A549 (cell line): ENCODE measurements around the gene RPL39L. TPM values are rescaled to one million over a fixed set of nuclear protein-coding genes. Genes with fewer than 3 reads are reported as not detected.

Source experiments
- ATAC-seq, 2 experiments: fragments of 200-7000 bp in 1 of 2; fragments of >200 bp in 1 of 2; cut with Nextera tagmentation in 1 of 2; cut with Tn5 transposase in 1 of 2; 3 replicates each; pipeline versions ENCODE4 v1.8.0 to v1.9.1; 2018 to 2020; ENCODE audit warnings: mild to moderate bottlenecking in 1 of 2, moderate library complexity in 1 of 2
- CTCF ChIA-PET: fragments of 300-600 bp; sonication (Branson Sonifier 250); formaldehyde crosslinking; extraction: SDS; loops from one replicate; lab custom pipeline; 2021; ENCODE audit warnings: antibody characterized with exemption, inconsistent platforms; lab: Yijun Ruan, JAX
- POLR2A ChIA-PET: fragments of 350-600 bp; formaldehyde crosslinking; extraction: SDS; loops from one replicate; lab custom pipeline; 2021; ENCODE audit warnings: antibody characterized with exemption, inconsistent platforms; lab: Yijun Ruan, JAX
- DNase-seq, 2 experiments: peaks; one replicate each; pipeline versions ENCODE4 v3.0.0 to v3.0.0-alpha.2; 2011 to 2016; ENCODE audit warnings: low read depth in 1 of 2, low spot score in 1 of 2
- FAIRE-seq: peaks from 2 replicates; lab custom pipeline; 2011; peaks lifted over from hg19 to GRCh38; lab: Jason Lieb, UNC
- H3K27ac ChIP-seq, 2 experiments: fragments of >200 bp; sonication (Bioruptor Twin); formaldehyde crosslinking; 3 replicates each; pipeline ENCODE4 v1.5.1; 2016 to 2017
- H3K4me1 ChIP-seq: fragments of >200 bp; sonication (Bioruptor Twin); formaldehyde crosslinking; 3 replicates; pipeline ENCODE4 v1.6.1; 2016
- H3K4me2 ChIP-seq: fragments of >200 bp; sonication (Bioruptor Twin); formaldehyde crosslinking; 3 replicates; pipeline ENCODE4 v1.6.1; 2016
- H3K4me3 ChIP-seq: fragments of >200 bp; sonication (Bioruptor Twin); formaldehyde crosslinking; 3 replicates; pipeline ENCODE4 v1.5.1; 2016
- H3K9me3 ChIP-seq: fragments of >200 bp; sonication (Bioruptor Twin); formaldehyde crosslinking; 3 replicates; pipeline ENCODE4 v1.6.1; 2016
- BCL3 ChIP-seq: fragments of >200 bp; sonication (Bioruptor Twin); formaldehyde crosslinking; IDR thresholded peaks from 3 replicates; pipeline ENCODE4 v1.6.1; 2016
- BHLHE40 ChIP-seq: IDR thresholded peaks from 2 replicates; pipeline ENCODE4 v1.6.1; 2012; ENCODE audit warnings: low read depth, low read length, inconsistent platforms
- CBX2 ChIP-seq: fragments of 200-600 bp; sonication (generic); IDR thresholded peaks from 2 replicates; pipeline ENCODE4 v1.6.1; 2016; ENCODE audit warnings: low read depth, mild to moderate bottlenecking, borderline replicate concordance
- CHD2 ChIP-seq: fragments of 150-350 bp; IDR thresholded peaks from 2 replicates; pipeline ENCODE4 v1.6.1; 2014; ENCODE audit warnings: low read length; ENCODE audit not compliant: partially characterized antibody
- EHMT2 ChIP-seq: fragments of 200-600 bp; sonication (generic); IDR thresholded peaks from 2 replicates; pipeline ENCODE4 v1.6.1; 2016; ENCODE audit warnings: antibody characterized with exemption, low read depth, mild to moderate bottlenecking, moderate library complexity
- FOSL2 ChIP-seq, 2 experiments: fragments of 450-650 bp in 1 of 2; fragments of >200 bp in 1 of 2; sonication (Bioruptor Twin) in 1 of 2; formaldehyde crosslinking; IDR thresholded peaks; 2 replicates each; pipeline versions ENCODE4 v1.5.0 to v1.6.1; 2016 to 2020; ENCODE audit warnings: mild to moderate bottlenecking in 1 of 2, moderate library complexity in 1 of 2
- GATA3 ChIP-seq: IDR thresholded peaks from 2 replicates; pipeline ENCODE4 v1.6.1; 2012; ENCODE audit warnings: borderline replicate concordance
- HDAC2 ChIP-seq: fragments of 200-600 bp; sonication (generic); IDR thresholded peaks from 2 replicates; pipeline ENCODE4 v1.6.1; 2016
- HEYL ChIP-seq: fragments of 250-450 bp; sonication (Bioruptor Pico); IDR thresholded peaks from 2 replicates; pipeline ENCODE4 v1.8.0; 2021; ENCODE audit warnings: mild to moderate bottlenecking, moderate library complexity
- HMGXB4 ChIP-seq: fragments of 250-450 bp; sonication (Bioruptor Pico); IDR thresholded peaks from 2 replicates; pipeline ENCODE4 v1.5.0; 2021; ENCODE audit warnings: mild to moderate bottlenecking, moderate library complexity, borderline replicate concordance
- HOXA7 ChIP-seq: fragments of 250-450 bp; sonication (Bioruptor Pico); IDR thresholded peaks from 2 replicates; pipeline ENCODE4 v1.5.0; 2020; ENCODE audit warnings: mild to moderate bottlenecking, moderate library complexity
- HOXB13 ChIP-seq: fragments of 250-450 bp; sonication (Bioruptor Pico); IDR thresholded peaks from 2 replicates; pipeline ENCODE4 v1.5.0; 2020; ENCODE audit warnings: low read depth, mild to moderate bottlenecking, moderate library complexity
- HOXB5 ChIP-seq: fragments of 250-450 bp; sonication (Bioruptor Pico); IDR thresholded peaks from 2 replicates; pipeline ENCODE4 v1.5.0; 2020; ENCODE audit warnings: mild to moderate bottlenecking, moderate library complexity
- JUN ChIP-seq, 2 experiments: fragments of >200 bp; sonication (Bioruptor Twin); formaldehyde crosslinking; IDR thresholded peaks; 2 replicates in 1 of 2; 3 replicates in 1 of 2; pipeline ENCODE4 v1.6.1; 2016 to 2017
- MAZ ChIP-seq: fragments of 150-350 bp; IDR thresholded peaks from 2 replicates; pipeline ENCODE4 v1.6.1; 2014; ENCODE audit warnings: antibody characterized with exemption, low read depth, low read length, borderline replicate concordance
- NPAS2 ChIP-seq: fragments of 250-450 bp; sonication (Bioruptor Pico); IDR thresholded peaks from 2 replicates; pipeline ENCODE4 v1.8.0; 2022; ENCODE audit warnings: mild to moderate bottlenecking, moderate library complexity, borderline replicate concordance
- POLR2A ChIP-seq: IDR thresholded peaks from 2 replicates; pipeline ENCODE4 v1.6.1; 2012; ENCODE audit warnings: mild to moderate bottlenecking, low read length
- RCOR1 ChIP-seq: fragments of 150-350 bp; IDR thresholded peaks from 2 replicates; pipeline ENCODE4 v1.6.1; 2014; ENCODE audit warnings: antibody characterized with exemption, low read length, low read depth
- REST ChIP-seq: fragments of 200-600 bp; sonication (generic); IDR thresholded peaks from 2 replicates; pipeline ENCODE4 v1.6.1; 2016; ENCODE audit warnings: antibody characterized with exemption, mild to moderate bottlenecking, moderate library complexity
- SMC3 ChIP-seq: fragments of >200 bp; sonication (Bioruptor Twin); formaldehyde crosslinking; IDR thresholded peaks from 3 replicates; pipeline ENCODE4 v1.6.1; 2018; ENCODE audit warnings: inconsistent platforms
- TFCP2L1 ChIP-seq: fragments of 250-450 bp; sonication (Bioruptor Pico); IDR thresholded peaks from 2 replicates; pipeline ENCODE4 v1.5.0; 2021; ENCODE audit warnings: mild to moderate bottlenecking
- USF2 ChIP-seq: fragments of 450-650 bp; IDR thresholded peaks from 2 replicates; pipeline ENCODE4 v1.6.1; 2014; ENCODE audit warnings: antibody characterized with exemption
- ZFP36 ChIP-seq: fragments of 450-650 bp; IDR thresholded peaks from 2 replicates; pipeline ENCODE4 v1.6.1; 2014; ENCODE audit warnings: borderline replicate concordance; ENCODE audit not compliant: partially characterized antibody
- WGBS: methylation state at CpG from one replicate; pipeline ENCODE4 v1.1.6; 2017; ENCODE audit errors: missing lambda C conversion rate; 5-methylcytosine and 5-hydroxymethylcytosine counted together
- polyA plus RNA-seq, 4 experiments: library from polyadenylated mRNA; depleted of rRNA in 3 of 4; stranded (reverse); fragments of >200 nt; fragmentation: RNase III in 1 of 4; extraction: RNeasy Plus Mini Kit Qiagen cat#74134 plus additional on column Dnase treatment in 1 of 4; gene quantifications; 2 replicates in 3 of 4; 3 replicates in 1 of 4; pipeline ENCODE4 v1.2.3, GENCODE V29; 2011 to 2017
- TF ChIP-seq, protein P1 (sequence below): fragments of >200 bp; sonication (Bioruptor Twin); formaldehyde crosslinking; IDR thresholded peaks from 2 replicates; pipeline ENCODE4 v1.6.1; 2016
- TF ChIP-seq, protein P2 (sequence below): IDR thresholded peaks from 2 replicates; pipeline ENCODE4 v1.6.1; 2012; ENCODE audit warnings: low read depth, borderline replicate concordance

RPL39L gene
- polyA plus RNA-seq, 2 of the 4 experiments (the other 2 are of a cell fraction), result 54.2 to 56.4 TPM

- H3K4me1 ChIP-seq, result no peaks in the 10 kb centered on the region
- FAIRE-seq (no peak), ATAC-seq (no peak), DNase-seq (no peak)
- POLR2A ChIA-PET, result no interaction called here
- H3K9me3 ChIP-seq, result no peaks in the 10 kb centered on the region
- H3K4me2 ChIP-seq, result no peak overlapping the region
- H3K27ac ChIP-seq, result no peak overlapping the region
- CTCF ChIA-PET, result interaction anchor here (1.4 to 2.0 kb wide), 2 partner anchors 9 to 18 kb away, joined by 5 to 6 read pairs; partner anchors contain the start of gene RPL39L
- WGBS, result 94% methylated on average over 5 of the region's 5 CpGs
- H3K4me3 ChIP-seq, result no peak overlapping the region
- no peak for TF ChIP-seq REST
- TF ChIP-seq, protein P1, sequence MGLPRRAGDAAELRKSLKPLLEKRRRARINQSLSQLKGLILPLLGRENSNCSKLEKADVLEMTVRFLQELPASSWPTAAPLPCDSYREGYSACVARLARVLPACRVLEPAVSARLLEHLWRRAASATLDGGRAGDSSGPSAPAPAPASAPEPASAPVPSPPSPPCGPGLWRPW, result no peak
- TF ChIP-seq, protein P2, sequence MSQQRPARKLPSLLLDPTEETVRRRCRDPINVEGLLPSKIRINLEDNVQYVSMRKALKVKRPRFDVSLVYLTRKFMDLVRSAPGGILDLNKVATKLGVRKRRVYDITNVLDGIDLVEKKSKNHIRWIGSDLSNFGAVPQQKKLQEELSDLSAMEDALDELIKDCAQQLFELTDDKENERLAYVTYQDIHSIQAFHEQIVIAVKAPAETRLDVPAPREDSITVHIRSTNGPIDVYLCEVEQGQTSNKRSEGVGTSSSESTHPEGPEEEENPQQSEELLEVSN, result no peak
- TF ChIP-seq NPAS2 (CRISPR knock-in tag), result no peak
- no peak for TF ChIP-seq SMC3
- no peak for TF ChIP-seq BHLHE40
- no peak for TF ChIP-seq HMGXB4 (CRISPR knock-in tag)
- no peak for TF ChIP-seq JUN (IDR thresholded peaks at IDR 0.05)
- TF ChIP-seq FOSL2 (IDR thresholded peaks at IDR 0.05), result no peak
- TF ChIP-seq FOSL2 (CRISPR knock-in tag; IDR thresholded peaks at IDR 0.05), result no peak
- TF ChIP-seq BCL3, result no peak
- TF ChIP-seq HOXB13 (CRISPR knock-in tag), result no peak
- no peak for TF ChIP-seq CBX2
- TF ChIP-seq RCOR1, result no peak
- TF ChIP-seq EHMT2, result no peak
- TF ChIP-seq HOXA7 (CRISPR knock-in tag), result no peak
Measured at GRCh38 chr3:187130346-187131066, 8.8 kb downstream of the RPL39L start.

DNA sequence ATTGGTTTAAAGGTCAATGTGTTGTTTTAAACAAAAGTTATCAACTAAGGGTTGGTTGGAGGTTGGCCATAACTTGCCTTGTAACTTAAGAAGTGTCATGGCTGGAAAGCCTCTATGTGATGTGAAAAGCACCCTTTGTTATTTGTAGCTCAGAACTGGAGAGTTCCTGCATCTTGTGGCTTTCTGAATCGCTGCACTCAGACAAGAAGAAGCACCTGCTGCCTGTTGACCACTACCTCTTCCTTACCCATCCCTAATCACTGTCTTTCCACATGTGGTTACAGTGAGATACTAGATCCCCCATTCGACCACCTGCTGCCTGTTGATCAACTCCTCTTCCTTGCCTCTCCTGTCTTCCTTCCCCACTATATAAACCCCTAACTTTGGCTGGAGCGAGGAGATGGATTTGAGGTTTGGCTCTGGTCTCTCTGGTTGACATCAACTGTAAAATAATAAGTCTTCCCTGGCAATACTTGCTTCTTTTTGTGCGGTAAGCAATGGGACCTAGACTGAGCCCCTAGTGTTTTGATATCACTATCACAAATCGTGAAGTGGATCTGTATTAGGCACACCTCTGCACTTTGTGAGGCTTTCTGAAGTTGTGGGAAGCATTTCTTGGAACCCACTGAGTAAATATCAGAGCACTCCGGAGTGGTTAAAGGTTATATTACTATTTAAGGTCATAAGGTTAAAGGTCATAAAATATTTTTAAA is 13.8 kb downstream of the RPL39L start:
- CTCF ChIA-PET, result interaction anchor here (0.7 to 2.1 kb wide), 3 partner anchors 11 to 14 kb away, joined by 3 to 5 read pairs (median 3); partner anchors contain the start of gene RPL39L
- 91% methylated on average over 6 of the region's 6 CpGs for WGBS
- no peak for FAIRE-seq
- TF ChIP-seq, protein P2, result no peak
- TF ChIP-seq GATA3, result no peak
- TF ChIP-seq HOXB5 (CRISPR knock-in tag), result no peak
- TF ChIP-seq TFCP2L1 (CRISPR knock-in tag), result no peak
- no peak for TF ChIP-seq USF2
- TF ChIP-seq POLR2A, result no peak
- TF ChIP-seq HEYL (CRISPR knock-in tag), result no peak
- no peak for TF ChIP-seq CHD2
- TF ChIP-seq HOXB13 (CRISPR knock-in tag), result no peak
- no peak for TF ChIP-seq ZFP36
- TF ChIP-seq, protein P1, result no peak
- TF ChIP-seq HDAC2, result no peak
- TF ChIP-seq MAZ, result no peak

More for the DNA sequence above, 13.8 kb downstream of the RPL39L start:
- ATAC-seq (no peak), DNase-seq (no peak)
- POLR2A ChIA-PET, result no interaction called here
- no peaks in the 10 kb centered on the region for H3K9me3 ChIP-seq
- H3K4me1 ChIP-seq, result no peaks in the 10 kb centered on the region
- no peak overlapping the region for H3K4me2 ChIP-seq
- no peak overlapping the region for H3K27ac ChIP-seq
- no peak overlapping the region for H3K4me3 ChIP-seq
